ENCODE results near the gene RYR2.

Gene RYR2

DNA sequence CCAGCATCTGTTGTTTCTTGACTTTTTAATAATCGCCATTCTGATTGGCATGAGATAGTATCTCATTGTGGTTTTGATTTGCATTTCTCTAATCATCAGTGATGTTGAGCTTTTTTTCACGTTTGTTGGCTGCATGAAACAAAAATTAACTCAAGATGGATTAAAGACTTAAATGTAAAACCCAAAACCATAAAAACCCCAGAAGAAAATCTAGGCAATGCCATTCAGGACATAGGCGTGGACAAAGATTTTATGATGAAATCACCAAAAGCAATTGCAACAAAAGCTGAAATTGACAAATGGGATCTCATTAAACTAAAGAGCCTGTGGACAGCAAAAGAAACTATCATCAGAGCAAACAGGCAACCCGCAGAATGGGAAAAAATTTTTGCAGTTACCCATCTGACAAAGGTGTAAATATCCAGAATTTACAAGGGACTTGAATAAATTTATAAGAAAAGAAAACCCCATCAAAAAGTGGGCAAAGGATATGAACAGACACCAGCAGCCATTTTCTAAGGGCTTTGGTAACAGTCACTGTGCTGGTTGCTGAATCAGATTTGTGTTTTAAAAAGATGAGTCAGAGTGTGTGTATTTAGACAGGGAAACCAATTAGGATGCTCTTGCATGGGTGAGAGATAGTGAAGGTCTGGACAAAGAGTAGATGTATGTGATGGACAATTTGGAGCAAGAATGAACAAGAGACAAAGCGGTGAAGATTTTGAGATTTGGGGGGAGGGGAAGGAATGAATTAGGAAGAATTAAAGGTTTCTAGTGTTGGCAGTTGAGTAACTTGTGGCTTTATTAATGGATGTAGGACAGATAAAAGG lies 110.7 kb downstream of the RYR2 start:
- no peak for DNase-seq

GRCh38 chr1:237154157-237154556 lies 112.2 kb downstream of the RYR2 start:
- DNase-seq = no peak

DNA sequence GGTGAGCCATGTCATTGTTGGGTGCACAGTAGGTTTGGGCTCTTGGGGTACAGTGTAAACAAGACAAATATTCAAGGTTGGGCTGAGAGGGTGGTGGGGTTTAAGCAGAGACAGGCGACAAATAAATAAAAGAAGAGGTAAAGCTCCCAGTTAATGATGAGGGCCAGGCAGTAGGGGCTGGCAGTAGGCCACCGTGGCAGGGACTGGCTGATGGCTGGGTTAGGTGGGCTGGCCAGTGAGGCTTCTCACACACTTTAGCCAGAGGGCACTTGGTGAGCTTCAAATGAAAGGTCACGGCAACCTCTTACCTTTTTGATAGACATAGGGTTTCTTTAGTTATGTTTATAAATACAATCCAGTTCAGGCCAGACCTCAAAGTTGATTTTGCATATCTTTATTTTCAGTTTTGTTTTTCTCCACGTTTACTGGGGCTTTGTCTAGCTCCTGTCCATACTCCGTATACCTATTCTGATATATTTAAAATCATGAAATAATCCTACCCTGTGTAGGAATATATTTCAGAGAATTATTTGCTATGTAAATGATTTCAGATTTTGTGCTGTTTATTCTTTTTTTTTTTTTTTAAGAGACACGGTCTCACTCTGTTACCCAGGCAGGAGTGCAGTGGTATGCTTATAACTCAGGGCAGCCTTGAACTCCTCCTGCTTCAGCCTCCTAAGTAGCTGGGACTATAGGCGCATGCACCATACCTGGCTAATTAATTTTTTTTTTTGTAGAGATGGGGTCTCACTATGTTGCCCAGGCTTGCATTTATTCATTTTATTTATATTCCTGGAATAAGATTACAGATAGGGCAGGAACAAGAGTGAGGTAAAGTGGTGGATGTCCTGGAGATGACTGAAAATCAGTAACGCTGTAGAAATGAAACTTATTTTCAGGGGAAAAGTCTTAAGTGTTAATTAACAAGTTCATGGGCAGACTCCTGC lies 122.7 kb downstream of the RYR2 start:
- DNase-seq = no peak

GRCh38 chr1:237166086-237166485 lies 124.1 kb downstream of the RYR2 start:
- DNase-seq = no peak

GRCh38 chr1:237166593-237167101 lies 124.7 kb downstream of the RYR2 start:
- DNase-seq = no peak

DNA sequence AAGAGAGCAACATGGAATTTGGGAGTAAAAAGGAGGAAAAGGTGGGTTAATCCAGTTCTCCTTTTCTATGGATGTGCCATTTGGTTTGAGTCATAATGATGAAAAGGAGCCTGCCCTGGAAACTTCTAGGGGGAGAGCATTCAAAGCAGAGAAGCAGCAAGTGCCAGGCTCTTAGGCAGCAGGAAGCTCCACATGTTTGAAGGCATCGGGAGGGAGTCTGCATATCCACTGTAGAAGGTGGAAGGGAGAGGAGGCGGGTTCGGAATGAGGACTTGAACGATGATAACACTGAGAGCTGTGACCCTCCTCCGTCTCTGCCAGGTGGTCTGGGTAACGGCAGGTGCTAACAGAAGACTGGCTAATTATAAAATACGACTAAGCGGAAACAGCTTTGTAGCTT lies 128.2 kb downstream of the RYR2 start:
- DNase-seq = no peak

DNA sequence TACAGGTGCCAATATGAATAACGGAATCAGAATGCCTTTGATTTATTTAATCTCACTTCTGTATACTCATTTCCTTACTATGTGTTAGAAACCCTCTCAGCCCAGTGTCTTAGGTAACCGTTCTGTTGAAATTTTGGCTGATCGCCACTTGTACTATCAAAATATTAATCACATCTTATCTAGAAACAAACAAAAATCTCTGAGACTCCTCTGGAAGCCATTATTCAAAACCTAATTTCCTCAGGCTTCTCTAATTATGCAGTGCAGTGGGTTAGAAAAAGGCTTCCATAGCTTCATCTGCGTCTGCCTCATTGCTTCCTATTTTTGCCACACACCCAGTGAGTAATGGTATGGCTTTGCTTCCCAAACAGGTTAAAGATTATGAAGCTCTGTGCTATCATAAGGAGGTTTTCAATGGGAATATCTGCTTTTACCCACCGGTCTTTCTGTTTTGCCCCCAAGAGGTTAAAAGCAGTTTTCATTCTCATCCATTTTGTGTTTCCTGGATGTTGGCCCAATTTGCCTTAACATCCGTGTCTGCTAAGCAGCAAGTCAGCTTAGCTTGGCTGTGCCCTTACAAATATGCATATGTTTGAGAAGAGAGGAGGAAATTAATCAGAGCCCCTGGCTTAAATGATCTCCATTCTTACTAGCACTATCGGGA lies 129.6 kb downstream of the RYR2 start:
- no peak for DNase-seq

DNA sequence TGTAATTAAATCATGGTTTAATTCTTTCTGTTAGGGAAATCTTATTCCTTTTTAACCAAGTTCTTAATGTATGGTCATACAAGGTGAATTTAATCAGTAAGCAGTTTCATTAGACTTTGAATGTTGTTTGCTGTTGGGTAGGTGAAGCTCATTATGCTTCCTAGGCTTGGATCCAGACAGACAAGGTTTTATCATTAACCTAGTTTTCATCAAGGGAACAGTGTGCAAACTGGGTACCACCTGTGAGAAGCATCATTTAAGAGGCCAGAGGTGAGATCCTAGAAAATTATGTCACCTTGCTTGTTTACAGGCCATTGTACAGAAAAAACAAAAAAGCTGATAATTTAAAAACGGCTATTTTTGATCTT lies 130.1 kb downstream of the RYR2 start:
- DNase-seq = no peak

- DNase-seq = no peak
Measured at GRCh38 chr1:237179503-237179902, 137.5 kb downstream of the RYR2 start.

DNA sequence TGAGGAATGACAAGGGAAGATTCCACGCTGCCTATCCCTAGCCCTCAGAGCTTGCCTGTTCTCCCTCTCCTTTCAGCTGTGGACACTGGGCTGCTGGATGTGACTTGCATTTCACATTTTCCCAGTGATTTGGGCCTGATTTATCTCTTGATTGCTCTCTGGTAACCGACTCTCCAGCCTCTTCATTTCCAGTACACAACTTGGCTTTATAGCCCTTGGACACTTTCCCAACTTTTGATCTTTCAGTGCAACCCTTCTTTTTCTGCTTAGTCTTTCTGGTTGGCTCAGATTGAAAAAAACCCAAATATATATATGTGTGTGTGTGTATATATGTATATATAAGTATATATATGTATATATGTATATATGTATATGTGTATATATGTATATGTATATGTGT lies 138.3 kb downstream of the RYR2 start:
- no peak for DNase-seq

DNA sequence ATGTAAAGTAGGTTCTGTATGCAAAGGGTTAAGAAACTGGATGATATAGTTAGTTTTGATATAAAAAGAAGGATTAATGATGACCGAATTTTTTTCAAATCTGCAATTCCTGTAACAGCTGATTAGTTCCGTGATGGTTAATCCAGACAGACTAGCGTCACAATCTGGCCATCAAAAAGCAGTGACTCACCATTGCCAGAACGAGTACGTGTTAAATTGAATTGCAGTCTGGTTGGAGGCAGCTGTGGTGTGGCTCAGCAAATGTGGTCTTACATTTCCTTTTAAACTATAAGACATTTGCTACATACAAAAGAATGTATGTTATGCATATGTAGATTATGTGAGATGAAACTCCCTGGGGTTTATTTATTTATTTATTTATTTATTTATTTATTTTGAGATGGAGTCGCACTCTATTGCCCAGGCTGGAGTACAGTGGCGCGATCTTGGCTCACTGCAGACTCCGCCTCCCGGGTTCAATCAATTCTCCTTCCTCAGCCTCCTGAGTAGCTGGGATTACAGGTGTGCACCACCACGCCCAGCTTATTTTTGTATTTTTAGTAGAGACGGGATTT lies 139.8 kb downstream of the RYR2 start:
- DNase-seq = no peak

DNA sequence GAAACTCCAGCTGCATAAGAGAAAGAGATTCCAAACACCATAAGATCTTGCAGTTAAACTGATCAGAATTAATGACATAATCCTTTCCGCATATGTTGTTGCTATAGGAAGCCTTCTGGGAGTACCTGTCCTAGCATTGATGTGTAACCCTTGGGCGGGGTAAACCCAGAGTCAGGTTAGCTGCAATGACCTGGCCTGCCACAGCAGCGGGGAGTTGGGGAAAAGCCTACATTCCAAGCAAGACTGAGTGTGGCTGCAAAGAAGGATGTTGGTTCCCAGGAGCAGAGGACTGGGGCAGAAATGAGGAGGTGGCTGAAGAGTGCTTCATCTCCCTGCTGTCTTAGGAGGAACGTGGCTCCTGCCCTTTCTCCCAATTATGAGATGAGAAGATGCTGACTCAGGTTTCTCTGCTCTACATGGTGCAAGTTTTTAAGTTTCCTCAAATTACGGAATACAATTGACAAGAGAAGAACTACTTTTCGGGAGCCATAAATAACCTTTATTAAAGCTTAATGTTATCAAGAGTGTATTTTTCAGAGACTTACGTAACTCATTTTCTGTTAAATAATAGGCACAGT lies 142.1 kb downstream of the RYR2 start:
- DNase-seq = no peak

GRCh38 chr1:237186675-237187074 lies 144.7 kb downstream of the RYR2 start:
- no peak for DNase-seq

DNA sequence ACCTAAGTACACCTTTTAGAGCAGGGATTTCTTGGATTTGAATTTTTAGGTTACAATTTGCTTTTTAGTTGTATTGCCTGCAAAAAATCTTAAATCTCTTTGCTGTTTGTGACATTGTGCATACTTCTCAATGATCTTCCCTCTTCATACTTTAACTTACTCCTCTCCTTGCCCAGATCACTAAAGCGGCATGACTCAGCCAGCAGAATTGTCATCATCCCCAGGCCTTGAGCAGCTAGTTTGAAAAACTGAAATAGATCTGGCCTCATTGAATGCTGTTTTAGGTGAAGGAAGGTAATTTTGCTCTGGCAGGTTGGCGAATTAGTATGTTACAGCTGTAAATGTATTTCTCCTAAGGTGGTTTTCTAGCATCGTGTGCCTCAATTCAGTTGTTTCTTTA lies 145.9 kb downstream of the RYR2 start:
- no peak for DNase-seq

- no peak for DNase-seq
Measured at GRCh38 chr1:237191403-237191802, 149.4 kb downstream of the RYR2 start.

- no peak for DNase-seq
Measured at GRCh38 chr1:237197470-237198425, 155.8 kb downstream of the RYR2 start.

- no peak for DNase-seq
Measured at GRCh38 chr1:237199026-237199425, 157.0 kb downstream of the RYR2 start.

DNA sequence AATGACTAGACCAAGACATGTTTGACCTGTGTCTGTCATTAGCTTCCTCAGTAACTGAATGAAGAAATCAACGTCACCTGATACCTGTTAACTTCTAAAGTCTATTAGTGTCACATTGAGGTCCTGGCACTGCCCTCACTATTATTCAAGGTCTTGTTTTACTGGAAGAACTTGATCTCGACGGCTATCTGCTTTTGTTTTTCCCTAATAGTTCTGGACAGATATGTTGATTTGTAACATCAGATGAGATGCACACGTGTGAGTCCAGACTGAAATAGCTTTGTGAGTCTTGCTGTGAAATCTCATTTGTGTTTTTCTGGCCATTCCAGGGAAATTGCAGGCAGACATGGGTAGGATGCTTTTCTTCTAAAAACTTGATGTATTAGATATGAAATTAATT lies 159.2 kb downstream of the RYR2 start:
- no peak for DNase-seq

- DNase-seq = no peak
Measured at GRCh38 chr1:237204841-237205240, 162.9 kb downstream of the RYR2 start.

- DNase-seq = no peak
Measured at GRCh38 chr1:237205400-237206064, 163.5 kb downstream of the RYR2 start.

- DNase-seq = no peak
Measured at GRCh38 chr1:237206065-237206414, 164.1 kb downstream of the RYR2 start.

All from NCI-H1092 treated with DMSO at 0.1 percent for 48 hours (cell line).